ENCODE results near the gene USP34. TPM values are rescaled to one million over a fixed set of nuclear protein-coding genes. Genes with fewer than 3 reads are reported as not detected.

The USP34 gene
- total and polyA plus RNA-seq, 2 of the 4 experiments (the other 2 are of a cell fraction), result 34.7 to 128 TPM

DNA sequence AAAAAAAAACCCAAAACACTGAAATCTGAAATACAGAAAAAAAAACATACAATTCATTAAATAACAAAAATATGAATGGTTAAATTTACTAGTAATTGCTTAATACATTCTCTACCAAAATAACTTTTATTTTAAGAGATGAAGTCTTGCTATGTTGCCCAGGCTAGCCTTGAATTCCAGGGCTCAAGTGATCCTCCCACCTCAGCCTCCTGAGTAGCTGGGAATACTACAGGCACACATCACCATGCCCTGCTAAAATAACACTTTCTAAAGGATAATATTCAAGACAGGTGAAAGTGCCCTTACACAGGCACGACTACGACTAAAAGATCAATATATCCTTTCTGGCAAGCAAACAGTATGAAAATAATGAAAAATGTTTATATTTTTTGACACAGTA, 9.5 kb downstream of the USP34 start:
- WGBS, 2 experiments (ENCODE audit: extremely low coverage in 2 of 2, insufficient read length in 1 of 2), result no CpG with 5 or more reads among the region's 2 CpGs
- CTCF ChIA-PET, result no interaction called here
- Histone ChIP-seq H3K4ac (ENCODE audit: low read depth, low read length) (no peak overlapping the region), H4K8ac (ENCODE audit: low read depth in 2 of 2, low read length in 2 of 2) (no peak overlapping the region), H2AK5ac (ENCODE audit: low read depth, low read length) (no peak overlapping the region), H3K9ac (ENCODE audit: low read depth, low read length) (no peak overlapping the region), H3K9me3 (ENCODE audit: control insufficient read depth, insufficient read depth, low read length) (no peaks in the 10 kb centered on the region), H4K5ac (ENCODE audit: low read depth, low read length) (no peak overlapping the region), H2AFZ (replicated peaks; ENCODE audit: low read length, poor library complexity) (no peak overlapping the region), H3K27ac (ENCODE audit: insufficient read depth, low read length) (no peak overlapping the region), H2BK120ac (ENCODE audit: low read depth, low read length) (no peak overlapping the region), H3K4me3 (ENCODE audit: insufficient read depth, low read depth, low read length) (no peak overlapping the region), H3K18ac (ENCODE audit: low read depth, low read length) (no peak overlapping the region), H2AK9ac (replicated peaks; ENCODE audit: low read depth, low read length, poor library complexity) (no peak overlapping the region), H2BK20ac (ENCODE audit: low read depth, low read length) (no peak overlapping the region), H4K91ac (ENCODE audit: insufficient read depth, low read depth, low read length) (no peak overlapping the region), H4K20me1 (ENCODE audit: insufficient read depth, low read length) (peaks cover 68% of the 10 kb centered on the region), H2BK5ac (ENCODE audit: low read depth, low read length, poor library complexity, severe bottlenecking) (no peak overlapping the region), H3K27me3 (ENCODE audit: control insufficient read depth, insufficient read depth, low read length) (no peaks in the 10 kb centered on the region), H3K14ac (replicated peaks; ENCODE audit: low read depth, low read length) (no peak overlapping the region), H3K4me1 (ENCODE audit: control insufficient read depth, insufficient read depth, low read length) (peaks cover 3% of the 10 kb centered on the region; the same call in 1 of the 2 replicates), H2BK15ac (ENCODE audit: low read depth, low read length) (no peak overlapping the region), H3K9me1 (ENCODE audit: insufficient read depth, low read length) (peaks cover 10% of the 10 kb centered on the region; the same call in 1 of the 2 replicates), H3K23ac (ENCODE audit: low read depth, low read length) (no peak overlapping the region), H3K56ac (ENCODE audit: extremely low read depth, insufficient read depth, low read length) (no peak overlapping the region), H3K4me2 (ENCODE audit: low read depth, low read length) (no peak overlapping the region), H3K36me3 (ENCODE audit: control insufficient read depth, insufficient read depth, low read length) (no peaks in the 10 kb centered on the region; the same call in 1 of the 2 replicates), H3K79me1 (ENCODE audit: low read depth in 1 of 2, low read length in 2 of 2) (peaks cover 12 to 64% of the 10 kb centered on the region in 2 experiments; a peak in 3 of 4 replicates)
- no TSS peak for BruUV-seq (replicated peaks)
- ATAC-seq (ENCODE audit: low read depth) (no peak), DNase-seq (no peak)
- TF ChIP-seq RFX5 (IDR thresholded peaks at IDR 0.05; ENCODE audit: low read depth, low read length) (no peak), POLR2A (IDR thresholded peaks at IDR 0.05; ENCODE audit: low read depth, low read length) (no peak), NFE2L2 (IDR thresholded peaks at IDR 0.05; ENCODE audit: low read depth, low read length) (no peak)
- POLR2A ChIA-PET (ENCODE audit: unreplicated experiment), result no interaction called here
- in situ Hi-C loops (cut with MboI; ENCODE audit: low sequenced_read_pairs) (no loop called here), intact Hi-C loops (cut with micrococcal nuclease) (no loop called here), dilution Hi-C loops (cut with HindIII; ENCODE audit: low sequenced_read_pairs, unreplicated experiment) (no loop called here)

Data from IMR-90 (cell line).